OCI-LY1 (cell line): ENCODE measurements around the gene PRAMEF12.

Experiments used
- H2AFZ ChIP-seq: fragments of 200-600 bp; sonication (generic), shearing (Covaris generic); 2 replicates; pipeline ENCODE4 v1.6.0; 2014; ENCODE audit warnings: antibody characterized with exemption, mild to moderate bottlenecking, low read length
- H3F3A ChIP-seq: fragments of 200-600 bp; sonication (generic), shearing (Covaris generic); 2 replicates; pipeline ENCODE4 v1.6.0; 2014; ENCODE audit warnings: mild to moderate bottlenecking, antibody characterized with exemption, low read length, moderate library complexity; ENCODE audit not compliant: insufficient read depth
- H3K27ac ChIP-seq: fragments of 200-600 bp; sonication (generic); 2 replicates; pipeline ENCODE4 v1.5.1; 2014; ENCODE audit warnings: low read length, mixed run types, mild to moderate bottlenecking, low read depth; ENCODE audit not compliant: poor library complexity, severe bottlenecking
- H3K27me3 ChIP-seq: fragments of 200-600 bp; sonication (generic); 2 replicates; pipeline ENCODE4 v1.6.0; 2014; ENCODE audit warnings: antibody characterized with exemption, mild to moderate bottlenecking, low read length, moderate library complexity; ENCODE audit not compliant: insufficient read depth
- H3K36me3 ChIP-seq: fragments of 200-600 bp; sonication (generic); 2 replicates; pipeline ENCODE4 v1.6.1; 2014; ENCODE audit warnings: mild to moderate bottlenecking, antibody characterized with exemption, low read length, moderate library complexity, mixed read lengths; ENCODE audit not compliant: insufficient read depth
- H3K4me1 ChIP-seq: fragments of 200-600 bp; sonication (generic); 2 replicates; pipeline ENCODE4 v1.5.1; 2014; ENCODE audit warnings: mild to moderate bottlenecking, low read length, moderate library complexity; ENCODE audit not compliant: insufficient read depth, severe bottlenecking
- H3K4me2 ChIP-seq: fragments of 200-600 bp; sonication (generic), shearing (Covaris generic); 2 replicates; pipeline ENCODE4 v1.6.1; 2014; ENCODE audit warnings: low read length
- H3K4me3 ChIP-seq: fragments of 200-600 bp; sonication (generic); 2 replicates; pipeline ENCODE4 v1.5.1; 2014; ENCODE audit warnings: low read length, low read depth, mild to moderate bottlenecking, mixed read lengths; ENCODE audit not compliant: poor library complexity, severe bottlenecking
- H3K79me2 ChIP-seq: fragments of 200-600 bp; shearing (Covaris generic); 2 replicates; pipeline ENCODE4 v1.6.1; 2016; ENCODE audit warnings: mixed run types, low read length, mixed read lengths; ENCODE audit not compliant: insufficient read depth
- H3K9ac ChIP-seq: fragments of 200-600 bp; sonication (generic), shearing (Covaris generic); 2 replicates; pipeline ENCODE4 v1.6.1; 2014; ENCODE audit warnings: mild to moderate bottlenecking, low read length, mixed read lengths
- H3K9me2 ChIP-seq: fragments of 200-600 bp; sonication (generic), shearing (Covaris generic); 2 replicates; pipeline ENCODE4 v1.6.1; 2014; ENCODE audit warnings: low read depth, mild to moderate bottlenecking, low read length, mixed read lengths
- H3K9me3 ChIP-seq: fragments of 200-600 bp; shearing (Covaris generic); 2 replicates; pipeline ENCODE4 v1.6.1; 2014; ENCODE audit warnings: low read length, mixed read lengths
- H4K20me1 ChIP-seq: fragments of 200-600 bp; sonication (generic), shearing (Covaris generic); 2 replicates; pipeline ENCODE4 v1.6.0; 2016; ENCODE audit warnings: mild to moderate bottlenecking, low read length; ENCODE audit not compliant: insufficient read depth
- EZH2 ChIP-seq: fragments of 200-600 bp; sonication (generic), shearing (Covaris generic); IDR thresholded peaks from 2 replicates; pipeline ENCODE4 v1.8.0; 2017; ENCODE audit warnings: borderline replicate concordance, mixed run types, mild to moderate bottlenecking, antibody characterized with exemption, low read length, moderate library complexity, mixed read lengths
- TF ChIP-seq, protein P1 (sequence below): fragments of 200-600 bp; sonication (generic), shearing (Covaris generic); IDR thresholded peaks from 2 replicates; pipeline ENCODE4 v1.5.1; 2017; ENCODE audit warnings: mild to moderate bottlenecking, antibody characterized with exemption, low read length, moderate library complexity, mixed read lengths

Gene PRAMEF12

DNA sequence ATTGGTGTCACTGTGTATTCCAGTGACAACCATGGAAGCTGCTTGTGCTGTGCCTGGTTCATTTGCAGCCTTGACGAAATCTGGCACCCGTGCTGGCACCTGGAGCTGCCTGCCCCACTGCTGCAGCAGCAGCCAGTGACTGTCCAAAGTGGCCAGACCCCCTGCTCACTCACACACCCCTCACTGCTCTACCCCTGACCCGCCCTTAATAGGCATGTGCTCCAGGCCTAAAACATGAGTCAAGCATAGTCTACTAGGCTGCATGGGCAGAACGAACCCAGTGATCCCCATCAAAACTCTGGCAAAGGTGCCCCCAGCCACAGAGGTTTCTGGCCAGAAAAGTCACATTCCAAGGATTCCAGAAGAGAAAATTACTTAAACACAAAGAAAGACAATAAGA lies 25.4 kb downstream of the PRAMEF12 start:
- TF ChIP-seq EZH2 = no peak
- TF ChIP-seq, protein P1, sequence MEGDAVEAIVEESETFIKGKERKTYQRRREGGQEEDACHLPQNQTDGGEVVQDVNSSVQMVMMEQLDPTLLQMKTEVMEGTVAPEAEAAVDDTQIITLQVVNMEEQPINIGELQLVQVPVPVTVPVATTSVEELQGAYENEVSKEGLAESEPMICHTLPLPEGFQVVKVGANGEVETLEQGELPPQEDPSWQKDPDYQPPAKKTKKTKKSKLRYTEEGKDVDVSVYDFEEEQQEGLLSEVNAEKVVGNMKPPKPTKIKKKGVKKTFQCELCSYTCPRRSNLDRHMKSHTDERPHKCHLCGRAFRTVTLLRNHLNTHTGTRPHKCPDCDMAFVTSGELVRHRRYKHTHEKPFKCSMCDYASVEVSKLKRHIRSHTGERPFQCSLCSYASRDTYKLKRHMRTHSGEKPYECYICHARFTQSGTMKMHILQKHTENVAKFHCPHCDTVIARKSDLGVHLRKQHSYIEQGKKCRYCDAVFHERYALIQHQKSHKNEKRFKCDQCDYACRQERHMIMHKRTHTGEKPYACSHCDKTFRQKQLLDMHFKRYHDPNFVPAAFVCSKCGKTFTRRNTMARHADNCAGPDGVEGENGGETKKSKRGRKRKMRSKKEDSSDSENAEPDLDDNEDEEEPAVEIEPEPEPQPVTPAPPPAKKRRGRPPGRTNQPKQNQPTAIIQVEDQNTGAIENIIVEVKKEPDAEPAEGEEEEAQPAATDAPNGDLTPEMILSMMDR = no peak
- Histone ChIP-seq H3K4me3 (no peak overlapping the region), H3K79me2 (no peaks in the 10 kb centered on the region), H3K9me2 (no peaks in the 10 kb centered on the region), H3K36me3 (no peaks in the 10 kb centered on the region), H3K27me3 (no peaks in the 10 kb centered on the region), H3K9me3 (no peaks in the 10 kb centered on the region), H3K27ac (no peak overlapping the region), H3K4me1 (no peaks in the 10 kb centered on the region), H4K20me1 (no peaks in the 10 kb centered on the region), H2AFZ (no peak overlapping the region), H3K4me2 (no peak overlapping the region), H3F3A (no peaks in the 10 kb centered on the region), H3K9ac (no peak overlapping the region)

DNA sequence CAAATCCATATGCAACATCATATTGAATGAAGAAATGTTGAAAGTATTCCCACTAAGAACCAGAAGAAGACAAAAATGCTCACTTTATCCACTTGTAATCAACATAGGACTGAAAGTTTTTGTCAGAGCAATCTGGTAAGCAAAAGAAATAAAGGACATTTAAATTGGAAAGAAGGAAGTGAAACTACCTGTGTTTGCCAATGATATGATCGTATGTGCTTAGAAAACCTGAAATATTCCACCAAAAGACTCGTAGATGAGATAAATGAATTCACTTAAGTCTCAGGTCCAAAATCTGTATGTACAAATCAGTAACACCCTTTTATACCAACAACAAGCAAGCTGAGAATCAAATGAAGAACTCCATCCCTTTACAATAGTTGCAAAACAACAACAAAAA lies 26.2 kb downstream of the PRAMEF12 start:
- no peak overlapping the region for H3K9ac ChIP-seq
- TF ChIP-seq EZH2 = no peak
- TF ChIP-seq, protein P1 = no peak
- H3K4me1 ChIP-seq = no peaks in the 10 kb centered on the region
- no peaks in the 10 kb centered on the region for H3K27me3 ChIP-seq
- no peak overlapping the region for H2AFZ ChIP-seq
- no peaks in the 10 kb centered on the region for H3K9me3 ChIP-seq
- H3K27ac ChIP-seq = no peak overlapping the region
- H3K4me2 ChIP-seq = no peak overlapping the region
- no peaks in the 10 kb centered on the region for H3F3A ChIP-seq
- no peaks in the 10 kb centered on the region for H4K20me1 ChIP-seq
- H3K4me3 ChIP-seq = no peak overlapping the region
- no peaks in the 10 kb centered on the region for H3K9me2 ChIP-seq
- H3K36me3 ChIP-seq = no peaks in the 10 kb centered on the region
- no peaks in the 10 kb centered on the region for H3K79me2 ChIP-seq

DNA sequence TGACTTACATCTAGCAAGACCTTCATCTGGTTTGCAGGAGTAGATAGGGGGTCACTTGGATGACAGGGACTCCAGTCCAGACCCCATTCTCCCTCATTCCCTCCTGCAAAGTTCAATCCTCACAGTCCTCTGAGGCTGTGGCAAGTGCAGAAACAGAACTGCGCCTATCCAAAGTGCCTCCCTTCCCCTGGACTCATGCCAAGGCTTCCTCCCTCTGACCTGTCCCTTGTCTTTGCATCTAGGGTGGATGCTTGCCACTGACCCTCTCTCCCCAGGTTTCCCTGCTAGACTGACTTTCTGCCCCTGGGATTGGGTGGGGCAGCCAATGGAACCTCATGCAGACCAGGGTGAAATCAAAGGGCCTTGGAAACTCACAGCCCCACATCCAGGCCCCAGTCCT lies 36.4 kb downstream of the PRAMEF12 start:
- Histone ChIP-seq H3F3A (no peaks in the 10 kb centered on the region), H4K20me1 (no peaks in the 10 kb centered on the region), H3K9me2 (no peaks in the 10 kb centered on the region), H2AFZ (no peak overlapping the region), H3K4me3 (no peak overlapping the region), H3K4me1 (no peaks in the 10 kb centered on the region), H3K27ac (no peak overlapping the region), H3K36me3 (no peaks in the 10 kb centered on the region), H3K79me2 (no peaks in the 10 kb centered on the region), H3K27me3 (no peaks in the 10 kb centered on the region), H3K9me3 (no peaks in the 10 kb centered on the region), H3K4me2 (no peak overlapping the region), H3K9ac (no peak overlapping the region)
- TF ChIP-seq, protein P1 = no peak
- TF ChIP-seq EZH2 = no peak
